BLaER1 treated with 17β-estradiol and CSF1 and Interleukin-3, amounts not matched to agents 10 nM and 100 nM (cell line): Measurements from ENCODE around the gene CHAD.

Experiments
- H3K27ac ChIP-seq, 11 experiments: shearing (Covaris generic); formaldehyde crosslinking; 2 replicates each; pipeline ENCODE4 v1.8.1; 2022
- H3K27me3 ChIP-seq, 11 experiments: shearing (Covaris generic); formaldehyde crosslinking; 2 replicates each; pipeline ENCODE4 v1.8.1; 2022
- H3K36me3 ChIP-seq, 11 experiments: shearing (Covaris generic); formaldehyde crosslinking; 2 replicates each; pipeline ENCODE4 v1.8.1; 2022
- H3K4me1 ChIP-seq, 10 experiments: shearing (Covaris generic); formaldehyde crosslinking; 2 replicates each; pipeline ENCODE4 v1.8.1; 2022
- H3K4me2 ChIP-seq, 11 experiments: shearing (Covaris generic); formaldehyde crosslinking; 2 replicates each; pipeline ENCODE4 v1.8.1; 2022
- H3K4me3 ChIP-seq, 10 experiments: shearing (Covaris generic); formaldehyde crosslinking; 2 replicates each; pipeline ENCODE4 v1.8.1; 2022
- H3K9ac ChIP-seq, 11 experiments: shearing (Covaris generic); formaldehyde crosslinking; 2 replicates each; pipeline ENCODE4 v1.8.1; 2022
- H3K9me3 ChIP-seq, 11 experiments: shearing (Covaris generic); formaldehyde crosslinking; replicated peaks in 1 of 11; 2 replicates each; pipeline ENCODE4 v1.8.1; 2022
- H4K20me1 ChIP-seq, 11 experiments: shearing (Covaris generic); formaldehyde crosslinking; 2 replicates each; pipeline ENCODE4 v1.8.1; 2022
- Cebpa-rat ChIP-seq, 11 experiments: shearing (Covaris generic); IDR thresholded peaks; 2 replicates each; pipeline ENCODE4 v1.8.1; 2022

The CHAD gene

DNA sequence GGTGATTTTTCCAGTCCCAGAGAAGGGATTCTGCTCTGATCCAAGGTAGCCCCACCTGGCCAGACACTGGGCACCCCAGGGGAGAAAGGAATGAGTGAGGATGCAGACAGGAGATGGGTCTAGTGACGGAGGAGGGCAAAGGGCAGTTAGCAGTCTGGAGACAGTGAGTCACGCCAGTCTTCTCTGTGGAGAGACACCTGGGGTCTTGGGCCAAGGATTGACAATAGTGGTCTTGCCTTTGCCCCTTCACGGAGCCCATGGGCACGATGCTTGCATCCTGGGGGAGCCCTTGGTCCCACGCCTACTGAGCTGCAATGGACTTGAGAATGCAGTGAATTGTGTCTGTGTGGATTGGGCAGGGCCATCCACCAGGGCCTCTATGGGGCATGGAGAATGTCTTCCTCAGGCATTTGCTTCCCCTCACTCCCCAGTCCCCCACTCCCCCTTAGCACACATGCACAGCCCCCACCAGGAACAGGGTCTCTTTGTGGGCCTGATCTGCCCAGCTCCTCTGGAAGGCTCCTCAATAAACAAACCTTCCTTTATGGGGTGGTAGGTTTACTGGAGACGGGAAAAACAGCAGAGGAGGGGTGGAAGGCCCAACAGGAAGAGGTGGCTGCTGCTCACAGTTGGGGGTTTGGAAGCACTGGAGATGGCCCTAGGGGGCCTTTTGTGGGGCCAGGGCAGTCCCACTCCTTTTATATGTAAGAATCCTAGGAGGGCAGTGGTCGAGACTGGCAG, 1.4 kb downstream of the CHAD start:
- no peak for TF ChIP-seq Cebpa-rat (IDR thresholded peaks at IDR 0.05)
- peaks cover 0 to 22% (median 0%) of the 10 kb centered on the region in 11 experiments; a peak in 4 of 22 replicates for H3K36me3 ChIP-seq
- H3K4me2 ChIP-seq, result no peak overlapping the region
- peaks cover 10 to 30% (median 15%) of the 10 kb centered on the region in 10 experiments; a peak in 19 of 20 replicates for H3K4me1 ChIP-seq
- no peak overlapping the region for H3K4me3 ChIP-seq
- peaks cover 0 to 26% (median 0%) of the 10 kb centered on the region in 11 experiments; a peak in 2 of 22 replicates for H4K20me1 ChIP-seq
- H3K9me3 ChIP-seq, result no peaks in the 10 kb centered on the region
- H3K9ac ChIP-seq, result no peak overlapping the region
- H3K27me3 ChIP-seq, result peaks cover 16 to 36% (median 28%) of the 10 kb centered on the region in 11 experiments
- H3K27ac ChIP-seq, result no peak overlapping the region

DNA sequence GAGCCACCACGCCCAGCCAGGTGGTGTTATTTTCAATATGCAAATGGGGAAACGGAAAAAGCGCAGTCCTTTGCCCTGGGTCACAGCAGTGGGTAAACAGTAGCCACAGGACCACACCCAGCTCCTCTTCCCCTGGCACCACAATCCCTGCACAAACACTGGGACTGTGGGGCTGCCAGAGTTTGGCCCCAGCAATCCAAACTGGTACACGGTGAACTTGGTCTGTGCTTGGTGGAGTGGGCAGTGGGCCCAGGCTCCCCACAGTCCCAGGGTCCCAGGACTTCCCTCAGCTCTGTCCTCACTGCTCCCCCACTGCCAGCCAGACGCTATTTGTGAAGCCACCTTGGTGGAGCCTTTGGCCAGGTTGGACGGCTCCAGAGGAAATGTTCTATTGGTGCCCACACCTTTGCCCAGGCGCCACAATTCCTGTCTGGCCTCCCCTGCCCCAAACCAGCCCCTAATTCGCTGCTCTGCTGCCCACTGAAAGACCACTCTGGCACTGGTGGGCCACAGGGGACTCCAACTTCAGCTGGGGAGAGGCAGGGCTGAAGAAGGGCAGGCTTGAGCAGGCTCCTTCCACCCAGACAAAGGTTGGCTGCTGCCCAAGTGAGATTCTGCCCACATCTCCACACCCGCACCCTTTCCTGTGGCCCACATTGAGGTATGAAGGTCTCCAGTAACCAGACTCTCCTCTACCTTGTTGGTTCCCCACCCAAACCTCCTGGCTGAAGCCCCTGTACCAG, 2.1 kb downstream of the CHAD start:
- H3K9me3 ChIP-seq, result no peaks in the 10 kb centered on the region
- no peak overlapping the region for H3K4me3 ChIP-seq
- peaks cover 0 to 19% (median 0%) of the 10 kb centered on the region in 11 experiments; a peak in 4 of 22 replicates for H3K36me3 ChIP-seq
- H3K27me3 ChIP-seq, result peaks cover 16 to 36% (median 28%) of the 10 kb centered on the region in 11 experiments
- peaks cover 0 to 26% (median 0%) of the 10 kb centered on the region in 11 experiments; a peak in 2 of 22 replicates for H4K20me1 ChIP-seq
- peak overlapping the region in 1 of 11 experiments; percentile 5; a peak in 1 of 22 replicates for H3K27ac ChIP-seq
- H3K4me2 ChIP-seq, result peak overlapping the region in 2 of 11 experiments; percentile 22 to 24; a peak in 2 of 22 replicates
- peaks cover 9 to 27% (median 10%) of the 10 kb centered on the region in 10 experiments; a peak in 19 of 20 replicates for H3K4me1 ChIP-seq
- H3K9ac ChIP-seq, result no peak overlapping the region
- no peak for TF ChIP-seq Cebpa-rat (IDR thresholded peaks at IDR 0.05)

DNA sequence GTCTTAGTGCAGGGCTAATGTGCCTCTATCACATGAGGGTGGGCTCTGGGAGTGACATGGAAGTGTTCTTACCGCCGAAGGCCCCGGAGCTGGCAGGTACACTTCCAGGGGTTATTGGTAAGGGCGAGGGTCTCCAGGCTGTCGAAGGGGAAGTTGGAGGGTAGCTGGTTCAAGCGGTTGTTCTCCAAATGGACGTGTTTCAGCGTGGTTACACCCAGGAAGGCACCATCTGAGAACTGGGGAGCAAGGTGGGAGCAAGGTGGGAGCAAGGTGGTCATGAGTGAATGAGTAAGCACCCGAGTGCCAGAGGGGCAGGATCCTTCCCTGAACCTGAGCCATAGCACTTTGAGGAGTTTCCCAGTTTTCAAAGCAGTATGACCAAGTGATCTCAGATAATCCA, 3.0 kb downstream of the CHAD start:
- Histone ChIP-seq H3K4me3 (no peak overlapping the region), H3K9ac (no peak overlapping the region), H3K27ac (no peak overlapping the region), H3K4me1 (peaks cover 0 to 18% (median 1%) of the 10 kb centered on the region in 10 experiments; a peak in 14 of 20 replicates), H3K4me2 (no peak overlapping the region), H3K36me3 (peaks cover 0 to 25% (median 0%) of the 10 kb centered on the region in 11 experiments; a peak in 4 of 22 replicates), H3K9me3 (no peaks in the 10 kb centered on the region), H3K27me3 (peaks cover 16 to 36% (median 28%) of the 10 kb centered on the region in 11 experiments), H4K20me1 (peaks cover 0 to 26% (median 0%) of the 10 kb centered on the region in 11 experiments; a peak in 1 of 22 replicates)
- no peak for TF ChIP-seq Cebpa-rat (IDR thresholded peaks at IDR 0.05)

DNA sequence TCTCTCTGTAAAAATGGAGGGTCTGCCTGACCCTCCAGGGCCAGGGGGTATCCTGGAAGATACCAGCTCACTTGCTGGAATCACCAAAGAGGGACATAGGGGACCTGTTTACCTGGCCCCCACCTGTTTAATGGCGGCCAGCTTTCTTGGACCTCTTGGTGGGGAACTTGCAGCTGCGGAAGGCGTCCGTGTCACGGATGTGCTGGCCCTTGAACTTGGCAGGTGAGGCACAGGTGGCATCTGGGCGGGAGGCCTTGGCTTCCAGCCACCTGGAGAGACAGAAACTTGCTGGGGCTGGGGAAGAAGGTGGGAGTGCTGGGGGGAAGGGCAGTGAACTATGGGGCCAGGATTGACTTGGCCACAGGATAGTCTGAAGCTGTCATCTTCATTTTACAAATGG, 3.5 kb downstream of the CHAD start:
- peaks cover 0 to 13% (median 2%) of the 10 kb centered on the region in 10 experiments; a peak in 8 of 20 replicates for H3K4me1 ChIP-seq
- H3K36me3 ChIP-seq, result peaks cover 0 to 30% (median 0%) of the 10 kb centered on the region in 11 experiments; a peak in 4 of 22 replicates
- H3K9ac ChIP-seq, result no peak overlapping the region
- H4K20me1 ChIP-seq, result peaks cover 0 to 22% (median 0%) of the 10 kb centered on the region in 11 experiments; a peak in 1 of 22 replicates
- H3K4me3 ChIP-seq, result no peak overlapping the region
- no peak for TF ChIP-seq Cebpa-rat (IDR thresholded peaks at IDR 0.05)
- H3K4me2 ChIP-seq, result no peak overlapping the region
- no peaks in the 10 kb centered on the region for H3K9me3 ChIP-seq
- no peak overlapping the region for H3K27ac ChIP-seq
- H3K27me3 ChIP-seq, result peaks cover 16 to 36% (median 28%) of the 10 kb centered on the region in 11 experiments

- H4K20me1 ChIP-seq, result peaks cover 0 to 17% (median 0%) of the 10 kb centered on the region in 11 experiments; a peak in 2 of 22 replicates
- peaks cover 0 to 10% (median 7%) of the 10 kb centered on the region in 10 experiments; a peak in 17 of 20 replicates for H3K4me1 ChIP-seq
- TF ChIP-seq Cebpa-rat (IDR thresholded peaks at IDR 0.05), result no peak
- H3K4me2 ChIP-seq, result no peak overlapping the region
- no peak overlapping the region for H3K9ac ChIP-seq
- peaks cover 16 to 31% (median 25%) of the 10 kb centered on the region in 11 experiments for H3K27me3 ChIP-seq
- H3K27ac ChIP-seq, result no peak overlapping the region
- peaks cover 0 to 30% (median 0%) of the 10 kb centered on the region in 11 experiments; a peak in 4 of 22 replicates for H3K36me3 ChIP-seq
- H3K4me3 ChIP-seq, result no peak overlapping the region
- H3K9me3 ChIP-seq, result no peaks in the 10 kb centered on the region
Observed at GRCh38 chr17:50464736-50465135, 3.9 kb downstream of the CHAD start.

DNA sequence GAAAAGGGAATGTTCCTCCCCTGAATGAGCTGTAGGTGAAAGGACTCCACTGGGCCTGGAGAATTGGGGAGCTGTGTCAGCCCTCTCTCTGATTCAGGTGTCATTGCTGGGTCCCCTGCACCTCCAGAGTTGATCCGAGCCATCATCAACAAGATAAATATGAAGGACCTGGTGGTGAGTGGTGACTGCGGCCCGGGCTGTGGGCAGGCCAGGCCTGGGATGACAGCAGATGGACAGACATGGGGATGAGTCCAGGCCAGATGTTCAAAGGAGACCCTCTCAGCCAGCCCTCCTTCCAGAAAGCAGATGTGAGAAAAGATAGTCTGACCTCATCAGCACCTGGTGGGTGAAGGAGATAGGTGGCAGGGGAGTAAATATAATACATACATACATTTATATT, 4.6 kb downstream of the CHAD start:
- Histone ChIP-seq H4K20me1 (peaks cover 0 to 11% (median 0%) of the 10 kb centered on the region in 11 experiments; a peak in 2 of 22 replicates), H3K36me3 (peaks cover 0 to 30% (median 0%) of the 10 kb centered on the region in 11 experiments; a peak in 4 of 22 replicates), H3K9ac (no peak overlapping the region), H3K9me3 (no peaks in the 10 kb centered on the region), H3K4me1 (peaks cover 3 to 17% (median 13%) of the 10 kb centered on the region in 10 experiments), H3K27ac (no peak overlapping the region), H3K27me3 (peaks cover 16 to 25% (median 19%) of the 10 kb centered on the region in 11 experiments), H3K4me2 (no peak overlapping the region), H3K4me3 (no peak overlapping the region)
- TF ChIP-seq Cebpa-rat (IDR thresholded peaks at IDR 0.05), result no peak

- no peaks in the 10 kb centered on the region for H3K9me3 ChIP-seq
- peaks cover 0 to 8% (median 2%) of the 10 kb centered on the region in 11 experiments; a peak in 13 of 22 replicates for H3K27me3 ChIP-seq
- no peak overlapping the region for H3K9ac ChIP-seq
- no peak overlapping the region for H3K27ac ChIP-seq
- peaks cover 18 to 33% (median 26%) of the 10 kb centered on the region in 10 experiments for H3K4me1 ChIP-seq
- no peak overlapping the region for H3K4me3 ChIP-seq
- peaks cover 0 to 30% (median 0%) of the 10 kb centered on the region in 11 experiments; a peak in 4 of 22 replicates for H3K36me3 ChIP-seq
- no peak for TF ChIP-seq Cebpa-rat (IDR thresholded peaks at IDR 0.05)
- no peak overlapping the region for H3K4me2 ChIP-seq
- peaks cover 0 to 14% (median 0%) of the 10 kb centered on the region in 11 experiments; a peak in 2 of 22 replicates for H4K20me1 ChIP-seq
Observed at GRCh38 chr17:50462446-50462845, 6.2 kb downstream of the CHAD start.

DNA sequence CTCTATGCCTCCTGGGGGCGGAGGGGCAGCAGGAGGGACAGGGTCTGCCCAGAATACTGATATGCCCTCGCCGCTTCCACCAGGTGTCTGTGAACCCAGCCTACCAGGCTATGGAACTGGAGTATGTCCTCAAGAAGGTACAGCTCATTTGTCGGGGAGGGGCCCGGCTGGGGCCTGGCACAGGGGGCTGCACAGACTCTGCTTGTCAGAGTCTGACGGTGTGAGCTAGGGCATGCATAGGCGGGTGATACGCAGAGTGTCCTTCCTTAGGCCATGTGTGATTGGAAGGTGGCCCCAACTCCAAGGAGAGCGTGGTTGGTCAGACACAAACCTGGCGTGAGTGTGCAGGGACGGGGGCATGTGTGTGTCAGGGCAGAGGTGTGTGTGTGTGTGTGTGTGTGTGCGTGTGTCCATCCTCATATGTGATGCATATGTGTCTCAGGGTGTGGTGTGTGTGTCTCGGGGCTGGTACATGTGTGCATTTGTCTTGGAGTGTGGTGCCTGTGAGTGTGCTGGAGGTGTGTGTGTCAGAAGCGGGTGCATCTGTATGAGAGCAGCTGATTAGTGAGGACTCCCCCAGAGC, 7.0 kb downstream of the CHAD start:
- Histone ChIP-seq H3K9me3 (no peaks in the 10 kb centered on the region), H3K9ac (no peak overlapping the region), H3K4me3 (no peak overlapping the region), H3K27me3 (peaks cover 0 to under 1% (median 0%) of the 10 kb centered on the region in 11 experiments; a peak in 2 of 22 replicates), H3K4me1 (peaks cover 18 to 31% (median 26%) of the 10 kb centered on the region in 10 experiments), H4K20me1 (peaks cover 0 to 14% (median 0%) of the 10 kb centered on the region in 11 experiments; a peak in 2 of 22 replicates), H3K36me3 (peaks cover 0 to 37% (median 0%) of the 10 kb centered on the region in 11 experiments; a peak in 4 of 22 replicates), H3K27ac (no peak overlapping the region), H3K4me2 (no peak overlapping the region)
- TF ChIP-seq Cebpa-rat (IDR thresholded peaks at IDR 0.05), result no peak
